ENCODE measurements around the gene YBX3.

YBX3 gene

GRCh38 chr12:10721651-10722501, 1.2 kb downstream of the YBX3 start:
- no peak for DNase-seq

DNA sequence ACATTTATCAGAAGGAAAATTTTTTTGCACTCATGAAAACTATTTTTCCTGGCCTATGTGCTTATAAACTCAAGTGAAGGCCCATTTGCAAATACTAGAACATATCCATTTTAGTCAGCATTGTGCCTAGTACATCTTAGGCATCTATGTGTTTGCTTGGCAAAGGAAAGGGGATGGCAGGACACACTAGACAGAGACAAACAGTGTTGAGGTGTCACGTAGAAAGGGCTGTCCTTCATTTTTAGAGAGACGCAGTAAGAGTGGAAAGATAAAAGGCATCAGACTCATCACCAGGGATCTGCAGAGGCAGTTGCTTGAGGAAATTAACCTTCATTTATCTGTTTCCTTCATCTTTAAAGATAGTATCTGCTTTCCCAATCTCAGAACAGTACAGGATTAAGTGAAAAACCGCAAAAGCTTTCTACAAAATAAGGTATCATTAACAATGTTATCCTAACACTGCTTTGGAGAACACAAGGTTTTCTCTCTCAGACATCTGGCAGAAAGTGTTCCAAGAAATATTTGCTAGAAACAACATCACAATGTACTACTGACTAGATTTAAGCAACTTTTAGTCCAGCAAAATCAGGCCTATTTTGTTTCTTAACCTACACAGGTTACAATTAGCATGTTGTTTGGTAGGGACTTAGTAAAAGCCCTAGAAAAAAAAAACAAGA, 2.0 kb downstream of the YBX3 start:
- no peak for DNase-seq

- no peak for DNase-seq
These were observed 3.6 kb downstream of the YBX3 start for GRCh38 chr12:10719482-10719881.

DNA sequence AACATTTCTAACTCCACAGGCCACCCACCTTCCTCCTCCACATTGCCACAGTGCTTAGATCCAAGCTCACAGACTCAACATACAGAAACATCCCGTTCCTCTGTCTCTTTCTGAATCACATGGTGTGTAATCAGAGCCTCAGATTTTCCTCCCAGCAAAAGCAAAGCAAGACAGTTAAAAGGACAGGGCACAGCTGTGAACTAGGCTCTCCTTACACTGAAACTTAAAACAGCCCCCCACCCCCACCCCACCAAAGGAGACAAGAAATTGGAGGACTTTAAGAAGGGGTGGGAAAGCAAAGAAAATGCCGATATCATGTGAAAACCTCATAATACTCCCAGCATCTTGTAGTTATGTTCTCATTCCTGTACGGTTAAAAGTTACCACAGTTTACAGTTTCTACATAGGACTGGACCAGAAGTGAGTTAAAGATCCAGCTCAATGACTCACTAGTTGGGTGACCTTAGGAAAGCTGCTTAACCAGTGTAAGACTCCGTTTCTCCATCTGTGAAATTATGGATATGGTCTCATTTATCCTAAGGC, 4.8 kb downstream of the YBX3 start:
- no peak for DNase-seq

DNA sequence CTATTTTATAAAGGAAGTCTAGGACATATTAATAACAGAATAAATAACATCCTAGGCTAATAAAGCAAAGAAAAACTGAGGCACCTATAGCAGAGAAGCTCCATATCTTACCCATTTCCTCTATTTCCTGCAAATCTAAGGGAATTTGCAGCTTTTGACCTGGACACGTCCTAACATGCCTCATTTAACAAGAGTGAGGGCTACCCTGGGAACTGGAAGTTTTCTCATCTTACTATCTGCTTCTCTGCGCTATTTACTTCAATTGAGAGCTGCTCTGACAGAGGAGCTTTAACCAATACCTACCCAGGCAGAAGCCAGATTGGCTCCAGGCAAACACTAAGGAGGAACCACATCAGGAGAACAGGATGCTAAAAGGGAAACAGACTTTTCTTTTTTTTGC, 5.7 kb downstream of the YBX3 start:
- DNase-seq, result no peak

DNA sequence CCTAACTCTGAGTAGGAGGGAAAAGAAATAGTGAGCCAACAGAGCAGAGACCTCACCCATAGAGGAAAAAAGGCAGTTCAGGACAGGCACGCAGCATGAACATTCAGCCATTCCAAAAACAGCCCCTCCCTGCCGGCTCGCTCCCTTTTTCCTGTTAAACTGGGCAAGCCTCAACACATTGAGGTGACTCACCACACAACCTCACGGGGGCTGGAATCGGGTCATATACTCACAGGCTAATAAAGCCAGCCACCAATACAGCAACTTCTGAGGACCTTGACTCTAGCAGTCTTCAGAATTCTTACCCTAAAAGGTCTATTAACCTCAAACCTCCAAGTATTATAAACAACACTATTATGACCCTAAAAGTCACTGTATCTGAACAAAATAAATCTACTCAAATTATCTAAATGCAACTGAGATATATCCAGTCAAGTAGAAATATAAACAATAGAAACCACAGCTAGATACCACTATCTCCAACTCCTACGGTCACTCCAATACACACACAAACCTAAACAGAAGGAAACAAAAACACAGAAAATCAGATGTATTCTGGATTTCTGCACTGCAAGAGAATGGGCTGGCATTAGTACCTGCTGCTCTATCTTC, 6.3 kb downstream of the YBX3 start:
- no peak for DNase-seq

- no peak for DNase-seq
These were observed 6.8 kb downstream of the YBX3 start for GRCh38 chr12:10716277-10716676.

- no peak for DNase-seq
These were observed 7.6 kb downstream of the YBX3 start for GRCh38 chr12:10715491-10715890.

DNA sequence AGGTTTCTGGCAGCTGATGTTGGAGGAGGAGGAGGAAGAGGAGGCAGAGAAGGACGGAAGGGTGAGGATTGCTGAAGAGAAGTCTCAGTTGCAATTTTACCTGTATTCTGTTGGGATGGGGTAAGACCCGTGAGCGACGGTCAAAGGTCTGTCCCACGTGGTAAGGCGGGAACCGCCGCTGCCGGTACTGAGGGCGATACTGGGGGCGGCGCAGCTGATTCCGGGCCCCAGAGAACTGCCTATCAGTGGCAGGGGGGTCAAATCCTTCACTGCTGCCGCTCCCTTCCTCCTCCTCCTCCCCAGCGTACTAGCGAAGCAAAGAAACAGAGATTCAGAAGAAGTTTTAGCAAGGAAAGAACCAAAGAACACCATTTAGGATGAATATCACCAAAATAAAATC, 13.3 kb downstream of the YBX3 start:
- DNase-seq, result no peak

DNA sequence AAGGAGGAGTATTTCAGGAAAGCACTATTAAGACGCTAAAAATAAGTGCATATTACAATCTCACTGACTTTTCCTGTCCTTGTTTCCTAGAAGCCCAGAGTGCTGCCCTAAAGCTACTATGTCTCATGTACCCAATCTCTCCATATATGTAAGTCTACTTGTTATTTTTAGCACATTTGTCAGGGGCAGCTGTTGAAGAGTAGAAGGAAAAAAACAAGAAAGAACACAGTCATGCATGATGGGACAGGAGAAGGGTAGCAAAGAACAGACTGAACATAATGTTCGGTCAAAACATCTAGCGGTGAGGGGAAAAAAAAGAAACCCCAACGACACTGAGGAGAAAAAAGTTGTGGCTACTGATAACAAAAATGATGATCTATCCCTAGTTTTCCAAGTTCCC, 14.3 kb downstream of the YBX3 start:
- DNase-seq, result no peak

DNA sequence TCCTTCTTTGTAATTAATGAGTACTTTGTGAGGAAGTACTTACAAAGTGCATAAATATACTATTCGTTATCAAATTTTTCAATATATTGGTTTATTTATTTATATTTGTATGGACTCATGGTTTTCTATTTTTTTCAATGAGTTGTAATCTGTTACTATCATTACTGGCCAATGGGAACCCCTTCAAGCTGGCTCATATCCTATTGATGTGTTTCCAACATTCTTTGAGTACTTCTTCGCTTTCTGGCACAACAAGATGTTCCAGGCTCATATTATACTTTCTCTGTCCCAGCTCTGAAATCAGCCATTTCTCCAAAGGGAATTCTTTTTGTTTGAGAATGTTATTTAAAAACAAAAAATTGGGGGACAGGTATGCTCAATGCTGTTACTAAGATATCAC, 17.5 kb downstream of the YBX3 start:
- DNase-seq, result no peak

GRCh38 chr12:10701843-10702242, 21.3 kb downstream of the YBX3 start:
- no peak for DNase-seq

DNA sequence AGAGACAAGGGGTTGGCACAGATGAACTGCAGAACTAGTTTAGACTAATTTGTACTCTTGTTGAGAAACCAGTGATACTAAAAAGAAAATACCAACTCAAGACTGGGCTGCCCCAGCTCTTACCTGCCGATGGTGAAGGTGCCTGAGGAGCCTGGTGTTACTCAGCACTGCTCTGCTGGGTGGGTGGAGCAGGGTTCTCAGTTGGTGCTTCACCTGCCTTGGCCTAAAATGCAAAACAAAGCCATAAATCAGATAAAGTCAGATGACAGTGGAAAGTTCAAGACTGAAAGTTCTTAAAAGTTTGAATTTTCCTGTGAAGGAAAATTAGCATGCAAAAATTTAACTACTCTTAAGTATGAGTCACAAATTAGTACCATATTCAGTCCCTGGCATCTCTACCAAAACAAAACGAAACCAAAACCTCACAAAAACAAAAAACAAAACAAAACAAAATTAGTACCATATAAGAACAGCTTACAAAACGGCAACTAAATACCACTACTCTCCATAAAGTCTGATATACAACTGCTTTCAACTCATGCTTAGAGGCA, 21.9 kb downstream of the YBX3 start:
- DNase-seq, result no peak

GRCh38 chr12:10700581-10700980, 22.5 kb downstream of the YBX3 start:
- DNase-seq, result no peak

DNA sequence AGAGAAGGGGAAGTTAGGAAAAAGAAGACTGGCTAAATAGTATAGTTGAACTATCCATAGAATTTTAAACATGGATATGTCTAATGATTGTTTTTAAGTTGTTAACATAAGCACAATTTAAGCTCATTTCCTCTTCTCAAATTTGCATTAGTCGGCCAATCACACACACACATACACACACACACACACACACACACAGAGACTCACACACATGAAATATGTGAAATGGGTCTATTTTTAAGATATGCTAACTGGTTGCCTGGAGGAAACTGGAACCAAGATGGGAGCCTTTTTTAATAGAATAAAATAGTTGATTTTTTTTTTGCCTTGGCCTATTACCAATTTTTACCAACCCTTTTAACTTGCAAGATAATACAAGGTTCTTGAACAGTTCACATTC, 25.3 kb downstream of the YBX3 start:
- no peak for DNase-seq

GRCh38 chr12:10697156-10697555, 26.0 kb downstream of the YBX3 start:
- no peak for DNase-seq

- no peak for DNase-seq
These were observed 32.2 kb downstream of the YBX3 start for GRCh38 chr12:10690906-10691305.

- no peak for DNase-seq
These were observed 34.0 kb downstream of the YBX3 start for GRCh38 chr12:10689146-10689545.

- DNase-seq, result no peak
These were observed 35.1 kb downstream of the YBX3 start for GRCh38 chr12:10688042-10688441.

GRCh38 chr12:10673659-10674384, 49.3 kb downstream of the YBX3 start, which contains the start of gene STYK1:
TSS of gene STYK1 (minus strand) at chr12:10674052. CDS start at chr12:10634618, 39,434 bp downstream.
- DNase-seq, result peak; percentile 67

- no peak for DNase-seq
These were observed 50.8 kb downstream of the YBX3 start for GRCh38 chr12:10672231-10672868.

- no peak for DNase-seq
These were observed 53.6 kb downstream of the YBX3 start for GRCh38 chr12:10669533-10669932.
